ENCODE measurements around the gene CRYL1.

DNA sequence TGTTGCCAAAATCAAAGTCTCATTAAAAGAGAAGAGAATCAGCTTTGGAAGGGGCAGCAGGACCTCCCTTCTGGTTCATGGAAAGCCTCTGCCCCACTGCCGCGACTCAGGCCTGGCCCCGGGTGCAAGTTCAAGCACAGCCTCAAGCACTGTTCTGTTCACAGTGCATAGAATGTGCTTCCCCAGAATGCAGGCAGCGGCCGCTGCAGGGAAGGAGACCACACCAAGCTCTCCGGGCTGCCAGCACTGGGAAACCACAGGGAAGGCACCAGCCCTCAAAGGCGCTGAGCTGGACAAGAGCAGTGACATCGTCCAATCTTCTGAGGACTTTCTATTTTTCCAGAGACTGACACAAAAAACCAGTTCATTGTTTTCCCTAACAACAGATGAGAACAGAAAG is 55.5 kb downstream of the CRYL1 start:
- no peak for TF ChIP-seq POLR2AphosphoS2 (conservative IDR thresholded peaks at IDR 0.05; ENCODE audit: low read length)
- TF ChIP-seq, protein P1, sequence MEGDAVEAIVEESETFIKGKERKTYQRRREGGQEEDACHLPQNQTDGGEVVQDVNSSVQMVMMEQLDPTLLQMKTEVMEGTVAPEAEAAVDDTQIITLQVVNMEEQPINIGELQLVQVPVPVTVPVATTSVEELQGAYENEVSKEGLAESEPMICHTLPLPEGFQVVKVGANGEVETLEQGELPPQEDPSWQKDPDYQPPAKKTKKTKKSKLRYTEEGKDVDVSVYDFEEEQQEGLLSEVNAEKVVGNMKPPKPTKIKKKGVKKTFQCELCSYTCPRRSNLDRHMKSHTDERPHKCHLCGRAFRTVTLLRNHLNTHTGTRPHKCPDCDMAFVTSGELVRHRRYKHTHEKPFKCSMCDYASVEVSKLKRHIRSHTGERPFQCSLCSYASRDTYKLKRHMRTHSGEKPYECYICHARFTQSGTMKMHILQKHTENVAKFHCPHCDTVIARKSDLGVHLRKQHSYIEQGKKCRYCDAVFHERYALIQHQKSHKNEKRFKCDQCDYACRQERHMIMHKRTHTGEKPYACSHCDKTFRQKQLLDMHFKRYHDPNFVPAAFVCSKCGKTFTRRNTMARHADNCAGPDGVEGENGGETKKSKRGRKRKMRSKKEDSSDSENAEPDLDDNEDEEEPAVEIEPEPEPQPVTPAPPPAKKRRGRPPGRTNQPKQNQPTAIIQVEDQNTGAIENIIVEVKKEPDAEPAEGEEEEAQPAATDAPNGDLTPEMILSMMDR (IDR thresholded peaks at IDR 0.05): no peak
- no peak for TF ChIP-seq ESRRA (IDR thresholded peaks at IDR 0.05; ENCODE audit: borderline replicate concordance, low read length)
- TF ChIP-seq, protein P2, sequence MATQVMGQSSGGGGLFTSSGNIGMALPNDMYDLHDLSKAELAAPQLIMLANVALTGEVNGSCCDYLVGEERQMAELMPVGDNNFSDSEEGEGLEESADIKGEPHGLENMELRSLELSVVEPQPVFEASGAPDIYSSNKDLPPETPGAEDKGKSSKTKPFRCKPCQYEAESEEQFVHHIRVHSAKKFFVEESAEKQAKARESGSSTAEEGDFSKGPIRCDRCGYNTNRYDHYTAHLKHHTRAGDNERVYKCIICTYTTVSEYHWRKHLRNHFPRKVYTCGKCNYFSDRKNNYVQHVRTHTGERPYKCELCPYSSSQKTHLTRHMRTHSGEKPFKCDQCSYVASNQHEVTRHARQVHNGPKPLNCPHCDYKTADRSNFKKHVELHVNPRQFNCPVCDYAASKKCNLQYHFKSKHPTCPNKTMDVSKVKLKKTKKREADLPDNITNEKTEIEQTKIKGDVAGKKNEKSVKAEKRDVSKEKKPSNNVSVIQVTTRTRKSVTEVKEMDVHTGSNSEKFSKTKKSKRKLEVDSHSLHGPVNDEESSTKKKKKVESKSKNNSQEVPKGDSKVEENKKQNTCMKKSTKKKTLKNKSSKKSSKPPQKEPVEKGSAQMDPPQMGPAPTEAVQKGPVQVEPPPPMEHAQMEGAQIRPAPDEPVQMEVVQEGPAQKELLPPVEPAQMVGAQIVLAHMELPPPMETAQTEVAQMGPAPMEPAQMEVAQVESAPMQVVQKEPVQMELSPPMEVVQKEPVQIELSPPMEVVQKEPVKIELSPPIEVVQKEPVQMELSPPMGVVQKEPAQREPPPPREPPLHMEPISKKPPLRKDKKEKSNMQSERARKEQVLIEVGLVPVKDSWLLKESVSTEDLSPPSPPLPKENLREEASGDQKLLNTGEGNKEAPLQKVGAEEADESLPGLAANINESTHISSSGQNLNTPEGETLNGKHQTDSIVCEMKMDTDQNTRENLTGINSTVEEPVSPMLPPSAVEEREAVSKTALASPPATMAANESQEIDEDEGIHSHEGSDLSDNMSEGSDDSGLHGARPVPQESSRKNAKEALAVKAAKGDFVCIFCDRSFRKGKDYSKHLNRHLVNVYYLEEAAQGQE (IDR thresholded peaks at IDR 0.05): no peak
- no peak for TF ChIP-seq HDAC2 (IDR thresholded peaks at IDR 0.05)
- no peak for TF ChIP-seq EP300 (IDR thresholded peaks at IDR 0.05)
- TF ChIP-seq BHLHE40 (IDR thresholded peaks at IDR 0.05; ENCODE audit: low read depth, low read length): no peak
- TF ChIP-seq POLR2A (IDR thresholded peaks at IDR 0.05; ENCODE audit: low read length): no peak
- TF ChIP-seq SMC3 (IDR thresholded peaks at IDR 0.05): no peak
